HL-60/S4 treated with retinoic acid at 250 ng/mL for 4 days and 3 days (cell line): ENCODE measurements around the gene LCE6A.

ENCODE experiments used
- in situ Hi-C: fragments of 300-500 bp; cut with MboI; formaldehyde crosslinking; loops from 2 replicates; pipeline ENCODE4 v1.7.0; 2022; ENCODE audit warnings: low sequenced_read_pairs

LCE6A gene

DNA sequence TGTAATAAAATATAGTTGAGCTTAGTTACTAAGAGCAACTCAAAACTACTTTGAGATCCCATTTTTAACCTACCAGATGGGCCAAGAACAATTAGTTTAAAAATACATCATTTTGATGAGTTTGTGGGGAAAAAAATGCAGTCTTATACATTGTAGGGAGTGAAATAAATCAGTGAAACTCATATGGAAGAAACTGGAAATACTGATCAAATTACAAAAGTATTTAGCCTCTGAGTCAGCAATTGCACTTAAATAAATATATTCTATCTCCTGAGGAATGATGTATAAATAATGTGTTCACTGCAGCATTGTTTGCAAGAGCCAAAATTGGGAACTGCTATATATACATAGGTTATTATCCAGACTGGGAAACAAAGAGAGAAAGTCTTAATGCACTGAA lies 30.8 kb downstream of the LCE6A start:
- in situ Hi-C loops: no loop called here

DNA sequence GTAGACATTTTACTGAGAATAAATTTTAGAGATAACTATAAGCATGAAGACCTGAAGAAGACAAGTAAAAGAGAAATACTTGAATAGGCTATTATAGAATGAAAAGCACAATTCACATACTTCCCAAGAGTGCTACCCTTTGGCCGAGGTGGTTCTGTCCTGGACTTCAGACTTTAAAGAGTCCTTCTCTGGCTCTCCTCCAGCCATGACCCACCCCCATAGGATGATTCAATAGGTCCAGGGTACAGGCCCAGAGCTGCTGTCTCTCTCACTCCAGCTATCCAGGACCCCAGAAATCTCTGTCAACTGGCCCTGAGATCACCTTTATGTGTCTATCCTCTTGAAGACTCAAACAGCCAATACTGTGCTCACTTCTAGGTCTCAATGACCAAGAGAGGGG lies 34.2 kb downstream of the LCE6A start:
- in situ Hi-C loops: no loop called here

- in situ Hi-C loops: no loop called here
Measured at GRCh38 chr1:152878042-152878441, 35.4 kb downstream of the LCE6A start, which contains the start of gene SMCP. SMCP (plus strand) TSS chr1:152878322; CDS start chr1:152884423, 6,101 bp downstream.

DNA sequence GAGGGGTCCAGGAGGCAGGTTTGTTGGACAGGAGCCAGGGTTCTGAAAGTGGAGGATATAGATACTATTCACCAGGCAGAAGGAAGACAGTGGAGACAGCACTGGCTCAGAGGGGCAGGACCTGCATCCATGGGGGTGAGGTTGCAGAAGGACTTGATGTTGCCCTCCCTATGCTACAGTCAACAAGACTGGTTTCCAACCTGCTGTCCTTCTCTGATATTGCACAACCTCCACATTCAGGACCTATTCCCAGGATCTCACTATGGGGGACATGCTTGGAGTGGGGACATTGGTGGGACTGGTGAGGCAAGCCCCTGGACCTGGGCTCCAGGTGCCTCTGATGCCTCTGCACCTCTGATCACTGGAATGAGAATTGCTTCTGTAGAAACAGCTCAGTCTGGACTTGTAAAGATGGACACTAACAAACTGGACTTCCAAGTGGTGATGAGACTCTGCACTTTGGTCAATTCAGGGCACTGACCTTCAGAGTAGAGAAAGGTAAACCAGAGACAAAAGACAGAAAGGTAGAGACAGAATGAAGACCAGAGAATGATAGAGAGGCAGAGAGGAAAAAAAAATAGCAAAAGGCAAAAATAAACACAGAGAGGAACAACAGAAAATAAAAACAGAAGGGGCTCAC lies 37.0 kb downstream of the LCE6A start:
- in situ Hi-C loops: no loop called here

- in situ Hi-C loops: no loop called here
Measured at GRCh38 chr1:152880316-152880715, 37.7 kb downstream of the LCE6A start.

- in situ Hi-C loops: no loop called here
Measured at GRCh38 chr1:152880907-152881306, 38.3 kb downstream of the LCE6A start.

GRCh38 chr1:152884085-152884484 lies 41.4 kb downstream of the LCE6A start:
- in situ Hi-C loops: no loop called here

GRCh38 chr1:152884506-152884905 lies 41.9 kb downstream of the LCE6A start:
- in situ Hi-C loops: no loop called here

- in situ Hi-C loops: no loop called here
Measured at GRCh38 chr1:152884966-152885624, 42.4 kb downstream of the LCE6A start.

GRCh38 chr1:152886085-152886484 lies 43.4 kb downstream of the LCE6A start:
- in situ Hi-C loops: no loop called here

DNA sequence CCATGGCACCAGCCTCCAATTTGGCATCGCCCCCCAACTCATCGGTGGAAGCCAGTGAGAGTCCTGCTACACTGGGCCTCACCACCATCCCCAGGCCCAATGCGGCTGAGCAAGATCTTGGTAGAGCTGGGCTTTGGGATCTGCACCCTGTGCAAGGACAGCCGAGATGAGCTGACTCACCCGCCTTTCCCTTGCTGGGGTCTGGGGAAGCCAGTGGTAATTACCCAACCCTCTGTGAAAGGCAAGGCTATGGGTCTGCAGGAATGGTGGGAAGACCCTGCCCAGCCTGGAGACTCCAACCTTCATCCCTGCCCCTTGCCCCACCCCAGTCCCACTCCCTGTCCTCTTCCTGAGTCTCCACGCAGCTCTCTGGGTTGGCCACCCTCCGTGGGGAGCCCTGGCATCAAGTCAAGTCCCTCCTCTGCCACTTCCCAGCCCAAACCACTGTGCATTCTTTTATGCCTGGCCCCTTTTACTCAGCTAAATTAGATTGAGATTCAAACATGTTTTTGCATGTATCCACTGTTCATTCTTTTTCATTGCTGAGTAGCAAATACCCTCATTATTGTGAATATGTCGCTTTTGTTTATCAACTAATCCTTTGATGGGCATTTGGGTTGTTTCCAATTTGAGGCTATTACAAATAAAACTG lies 44.2 kb downstream of the LCE6A start:
- in situ Hi-C loops: no loop called here

DNA sequence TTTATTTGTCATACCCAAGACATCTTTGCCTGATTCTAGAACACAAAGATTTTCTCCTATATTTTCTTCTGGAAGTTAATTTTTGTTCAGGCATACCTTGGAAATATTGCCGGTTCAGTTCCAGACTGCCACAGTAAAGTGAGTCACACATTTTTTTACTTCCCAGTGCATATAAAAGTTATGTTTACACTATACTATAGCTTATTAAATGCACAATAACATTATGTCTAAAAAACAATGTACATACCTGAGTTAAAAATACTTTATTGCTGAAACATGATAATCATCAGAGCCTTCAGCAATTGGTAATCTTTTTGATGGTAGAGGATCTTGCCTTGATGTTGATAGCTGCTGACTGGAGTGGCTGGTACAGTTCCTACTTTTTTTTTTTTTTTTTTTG lies 45.5 kb downstream of the LCE6A start:
- in situ Hi-C loops: no loop called here
